ENCODE results near the gene KRT74.

- no peak for TF ChIP-seq POLR2A (IDR thresholded peaks at IDR 0.05)
- no peak for TF ChIP-seq CTCF (IDR thresholded peaks at IDR 0.05)
Measured at GRCh38 chr12:52546126-52546525, 27.5 kb downstream of the KRT74 start.
